NCI-H526 (cell line): ENCODE data around the gene TSTD2.

ENCODE experiments used
- DNase-seq, 2 experiments: peaks; one replicate each; lab custom pipeline; 2025; lab: John Stamatoyannopoulos, UW

The TSTD2 gene

GRCh38 chr9:97562542-97562941, 70.6 kb downstream of the TSTD2 start:
- DNase-seq: no peak

- DNase-seq: no peak
These were observed 71.7 kb downstream of the TSTD2 start for GRCh38 chr9:97561501-97561900.

GRCh38 chr9:97560851-97561250, 72.3 kb downstream of the TSTD2 start:
- DNase-seq: no peak

GRCh38 chr9:97560154-97560553, 73.0 kb downstream of the TSTD2 start:
- DNase-seq: no peak

- DNase-seq: no peak
These were observed 74.1 kb downstream of the TSTD2 start for GRCh38 chr9:97559111-97559514.

GRCh38 chr9:97558701-97559101, 74.5 kb downstream of the TSTD2 start:
- no peak for DNase-seq

- no peak for DNase-seq
These were observed 75.5 kb downstream of the TSTD2 start for GRCh38 chr9:97557606-97558095.

- DNase-seq: no peak
These were observed 76.2 kb downstream of the TSTD2 start for GRCh38 chr9:97556721-97557605.

GRCh38 chr9:97556036-97556720, 77.0 kb downstream of the TSTD2 start:
- DNase-seq: no peak

GRCh38 chr9:97555164-97555563, 78.0 kb downstream of the TSTD2 start:
- DNase-seq: no peak

- DNase-seq: no peak
These were observed 78.5 kb downstream of the TSTD2 start for GRCh38 chr9:97554566-97555075.

- no peak for DNase-seq
These were observed 79.3 kb downstream of the TSTD2 start for GRCh38 chr9:97553841-97554240.

GRCh38 chr9:97553141-97553540, 80.0 kb downstream of the TSTD2 start:
- no peak for DNase-seq

- DNase-seq: no peak
These were observed 81.9 kb downstream of the TSTD2 start for GRCh38 chr9:97551308-97551707.

GRCh38 chr9:97550386-97550785, 82.8 kb downstream of the TSTD2 start:
- DNase-seq: no peak
